HFFc6 (cell line): ENCODE measurements around the gene ARHGEF25. TPM values are rescaled to one million over a fixed set of nuclear protein-coding genes. Genes with fewer than 3 reads are reported as not detected.
A peak's percentile ranks its signal among the peaks of the same experiment; 100 is the strongest.
"Not testable (repeated sequence)": the region's sequence is repeated elsewhere in the genome, so short reads cannot be mapped to it uniquely, and the experiment has no call there.

ENCODE experiments used
- DNase-seq: peaks from one replicate; pipeline ENCODE4 v3.0.0-alpha.2; 2018
- H3K27ac Mint-ChIP-seq: 2 replicates; pipeline ENCODE4 v1.8.0; 2020; ENCODE audit warnings: mild to moderate bottlenecking, mixed read lengths
- H3K27me3 Mint-ChIP-seq: 2 replicates; pipeline ENCODE4 v1.8.0; 2021; ENCODE audit warnings: mild to moderate bottlenecking, moderate library complexity, mixed read lengths; ENCODE audit not compliant: insufficient read depth
- H3K36me3 Mint-ChIP-seq: 2 replicates; pipeline ENCODE4 v1.8.0; 2021; ENCODE audit warnings: low read depth, mixed read lengths
- H3K4me1 Mint-ChIP-seq: 2 replicates; pipeline ENCODE4 v1.8.0; 2020; ENCODE audit warnings: low read depth, mixed read lengths
- H3K4me3 Mint-ChIP-seq: 2 replicates; pipeline ENCODE4 v1.8.0; 2020; ENCODE audit warnings: mild to moderate bottlenecking, moderate library complexity, mixed read lengths
- H3K9me3 Mint-ChIP-seq: 2 replicates; pipeline ENCODE4 v1.8.0; 2020; ENCODE audit warnings: mild to moderate bottlenecking, mixed read lengths
- total RNA-seq, 6 experiments: library from RNA; stranded (reverse); fragmentation: NEBNext Ultra II Directional; extraction: Animal tissue kit (Norgen Biotek cat#: 25700); gene quantifications; 2 replicates in 1 of 6; 3 replicates in 5 of 6; pipeline ENCODE4 v1.2.3, GENCODE V29; 2021
- TF ChIP-seq, protein P1 (sequence below): fragments of 200-600 bp; sonication (generic); IDR thresholded peaks from 2 replicates; pipeline ENCODE4 v1.5.0; 2021; ENCODE audit warnings: antibody characterized with exemption, mild to moderate bottlenecking

The ARHGEF25 gene
- total RNA-seq, 6 experiments from 2014 or later: 10.2 to 21.9 (median 11.9) TPM

GRCh38 chr12:57586128-57586527 lies 25.1 kb upstream of the ARHGEF25 start:
- Mint-ChIP-seq H3K4me1 (peaks cover 8% of the 10 kb centered on the region), H3K9me3 (no peaks in the 10 kb centered on the region), H3K4me3 (no peak overlapping the region), H3K36me3 (no peaks in the 10 kb centered on the region), H3K27me3 (no peaks in the 10 kb centered on the region; the same call in 1 of the 2 replicates), H3K27ac (no peak overlapping the region)
- no peak for DNase-seq
- TF ChIP-seq, protein P1, sequence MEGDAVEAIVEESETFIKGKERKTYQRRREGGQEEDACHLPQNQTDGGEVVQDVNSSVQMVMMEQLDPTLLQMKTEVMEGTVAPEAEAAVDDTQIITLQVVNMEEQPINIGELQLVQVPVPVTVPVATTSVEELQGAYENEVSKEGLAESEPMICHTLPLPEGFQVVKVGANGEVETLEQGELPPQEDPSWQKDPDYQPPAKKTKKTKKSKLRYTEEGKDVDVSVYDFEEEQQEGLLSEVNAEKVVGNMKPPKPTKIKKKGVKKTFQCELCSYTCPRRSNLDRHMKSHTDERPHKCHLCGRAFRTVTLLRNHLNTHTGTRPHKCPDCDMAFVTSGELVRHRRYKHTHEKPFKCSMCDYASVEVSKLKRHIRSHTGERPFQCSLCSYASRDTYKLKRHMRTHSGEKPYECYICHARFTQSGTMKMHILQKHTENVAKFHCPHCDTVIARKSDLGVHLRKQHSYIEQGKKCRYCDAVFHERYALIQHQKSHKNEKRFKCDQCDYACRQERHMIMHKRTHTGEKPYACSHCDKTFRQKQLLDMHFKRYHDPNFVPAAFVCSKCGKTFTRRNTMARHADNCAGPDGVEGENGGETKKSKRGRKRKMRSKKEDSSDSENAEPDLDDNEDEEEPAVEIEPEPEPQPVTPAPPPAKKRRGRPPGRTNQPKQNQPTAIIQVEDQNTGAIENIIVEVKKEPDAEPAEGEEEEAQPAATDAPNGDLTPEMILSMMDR: no peak

DNA sequence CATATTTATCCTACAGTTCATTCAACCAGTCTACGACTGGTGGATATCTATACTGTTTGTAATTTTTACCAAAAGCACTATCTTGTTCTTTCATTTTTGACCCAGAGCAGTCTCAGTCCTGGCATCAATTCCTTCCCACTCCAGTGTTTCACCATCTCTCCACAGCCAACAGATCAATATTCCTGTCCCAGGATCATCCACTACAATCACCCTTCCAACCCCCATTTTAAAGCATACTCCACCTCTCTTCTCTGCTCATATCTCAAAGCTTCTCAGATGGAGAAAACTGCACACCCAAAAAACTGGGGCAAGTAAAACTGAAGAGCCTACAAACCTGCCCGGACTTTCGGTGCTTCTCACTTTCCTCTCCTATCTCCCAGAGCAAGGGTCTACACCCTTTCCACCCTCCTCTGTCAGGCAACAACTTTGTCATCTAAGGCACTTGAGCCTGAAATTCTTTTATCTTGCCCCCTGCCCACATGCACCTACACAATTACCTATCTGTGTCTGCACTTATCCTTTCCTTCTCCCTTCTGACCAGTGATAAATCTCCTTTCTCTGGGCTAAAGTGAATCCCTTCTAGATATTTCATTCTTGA lies 24.3 kb upstream of the ARHGEF25 start:
- Mint-ChIP-seq H3K27me3 (no peaks in the 10 kb centered on the region; the same call in 1 of the 2 replicates), H3K4me1 (peaks cover 14% of the 10 kb centered on the region), H3K4me3 (no peak overlapping the region), H3K36me3 (no peaks in the 10 kb centered on the region), H3K27ac (no peak overlapping the region), H3K9me3 (no peaks in the 10 kb centered on the region)
- TF ChIP-seq, protein P1: no peak
- no peak for DNase-seq

DNA sequence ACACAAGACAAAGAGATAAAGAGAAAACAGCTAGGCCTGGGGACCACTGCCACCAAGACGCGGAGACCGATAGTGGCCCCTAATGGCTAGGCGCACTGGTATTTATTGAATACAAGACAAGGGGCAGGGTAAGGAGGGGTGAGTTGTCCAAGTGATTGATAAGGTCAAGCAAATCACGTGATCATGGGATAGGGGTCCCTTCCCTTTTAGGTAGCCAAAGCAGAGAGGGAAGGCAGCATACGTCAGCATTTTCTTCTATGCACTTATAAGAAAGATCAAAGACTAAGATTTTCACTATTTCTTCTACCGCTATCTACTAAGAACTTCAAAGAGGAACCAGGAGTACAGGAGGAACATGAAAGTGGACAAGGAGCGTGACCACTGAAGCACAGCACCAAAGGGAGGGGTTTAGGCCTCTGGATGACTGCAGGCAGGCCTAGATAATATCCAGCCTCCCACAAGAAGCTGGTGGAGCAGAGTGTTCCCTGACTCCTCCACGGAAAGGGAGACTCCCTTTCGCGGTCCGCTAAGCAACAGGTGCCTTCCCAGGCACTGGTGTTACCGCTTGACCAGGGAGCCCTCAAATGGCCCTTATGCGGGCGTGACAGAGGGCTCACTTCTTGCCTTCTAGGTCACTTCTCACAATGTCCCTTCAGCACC lies 22.2 kb upstream of the ARHGEF25 start:
- H3K27ac Mint-ChIP-seq: not testable (repeated sequence)

DNA sequence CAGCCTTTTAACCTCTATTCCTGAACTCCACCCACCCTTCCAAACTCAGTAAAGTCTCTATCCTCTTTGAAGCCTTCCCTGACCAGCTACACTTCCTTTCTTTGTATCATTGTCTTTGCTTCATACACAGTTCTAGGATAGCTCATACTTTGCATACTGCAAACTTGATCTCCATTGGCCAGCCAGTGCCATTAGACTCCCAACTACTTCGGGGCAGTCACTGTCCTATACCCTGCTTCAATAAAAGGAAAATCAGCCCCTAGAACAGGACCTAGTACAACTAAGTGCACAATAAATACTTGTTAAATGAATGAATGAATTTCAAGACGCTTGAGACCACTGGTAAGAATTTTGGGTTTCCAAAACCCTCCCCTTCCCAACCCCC lies 20.8 kb upstream of the ARHGEF25 start:
- H3K27me3 Mint-ChIP-seq: no peaks in the 10 kb centered on the region; the same call in 1 of the 2 replicates
- H3K36me3 Mint-ChIP-seq: no peaks in the 10 kb centered on the region
- no peaks in the 10 kb centered on the region for H3K9me3 Mint-ChIP-seq
- peaks cover 26% of the 10 kb centered on the region for H3K4me1 Mint-ChIP-seq
- TF ChIP-seq, protein P1: no peak
- no peak for DNase-seq
- peak overlapping the region; percentile 92 for H3K4me3 Mint-ChIP-seq
- H3K27ac Mint-ChIP-seq: no peak overlapping the region; the same call in 1 of the 2 replicates

More for the DNA sequence above, 22.2 kb upstream of the ARHGEF25 start:
- H3K4me3 Mint-ChIP-seq, DNase-seq, H3K9me3 Mint-ChIP-seq, H3K27me3 Mint-ChIP-seq, H3K36me3 Mint-ChIP-seq: not testable (repeated sequence)
- H3K4me1 Mint-ChIP-seq: peaks cover 26% of the 10 kb centered on the region

DNA sequence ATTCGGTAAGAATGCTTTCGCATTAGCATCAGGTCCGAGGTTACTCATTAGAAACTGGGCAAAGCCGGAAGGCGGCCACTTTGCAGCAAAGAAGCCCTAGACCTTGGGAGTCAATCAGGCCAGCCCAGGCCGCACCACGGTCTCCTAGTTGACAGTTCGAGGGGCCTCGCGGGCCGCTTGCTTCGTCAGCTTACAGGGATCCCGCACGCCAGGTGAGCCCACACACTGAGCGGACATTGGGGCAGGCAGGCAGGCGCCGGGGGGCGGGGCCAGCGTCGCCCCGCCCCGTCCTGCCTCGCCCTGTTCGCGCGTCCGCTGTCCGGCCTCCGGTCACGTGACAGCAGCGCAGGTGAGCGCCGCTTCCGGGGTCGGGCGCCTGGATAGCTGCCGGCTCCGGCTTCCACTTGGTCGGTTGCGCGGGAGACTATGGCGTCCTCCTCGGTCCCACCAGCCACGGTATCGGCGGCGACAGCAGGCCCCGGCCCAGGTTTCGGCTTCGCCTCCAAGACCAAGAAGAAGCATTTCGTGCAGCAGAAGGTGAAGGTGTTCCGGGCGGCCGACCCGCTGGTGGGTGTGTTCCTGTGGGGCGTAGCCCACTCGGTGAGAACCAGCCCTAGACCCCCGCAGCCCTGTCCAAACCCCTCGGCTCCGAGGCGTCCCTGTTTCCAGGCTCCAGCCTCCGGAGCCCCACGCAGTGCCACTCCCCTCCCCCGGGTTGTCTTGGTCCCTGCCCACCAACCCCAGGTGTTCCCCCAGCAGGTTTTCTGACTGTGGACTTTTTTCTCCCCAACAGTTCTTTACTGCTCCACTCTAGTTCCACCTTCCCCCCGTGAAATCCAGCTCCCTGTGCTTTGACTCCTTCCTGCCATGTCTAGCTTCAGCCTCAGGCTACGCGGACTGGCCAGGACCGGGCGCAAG lies 20.1 kb upstream of the ARHGEF25 start, which contains the start of gene PIP4K2C:
Gene PIP4K2C, plus strand, starts transcription at position 329 of the 918 bp plus-strand sequence. Its CDS starts 98 bp downstream, at position 427.
- Mint-ChIP-seq H3K4me1 (peaks cover 26% of the 10 kb centered on the region), H3K27me3 (no peaks in the 10 kb centered on the region; the same call in 1 of the 2 replicates), H3K9me3 (no peaks in the 10 kb centered on the region), H3K36me3 (no peaks in the 10 kb centered on the region), H3K27ac (peak within 1 kb of the TSS; percentile 40; the same call in 1 of the 2 replicates), H3K4me3 (peak within 1 kb of the TSS; percentile 92)
- peak; percentile 22 for DNase-seq
- TF ChIP-seq, protein P1: no peak
